PC-9 (cell line): ENCODE results near the gene TMEM132C.

ENCODE experiments used
- EZH2 ChIP-seq: fragments of 200-600 bp; sonication (generic); IDR thresholded peaks from 2 replicates; pipeline ENCODE4 v1.8.0; 2017; ENCODE audit warnings: antibody characterized with exemption, low read depth
- TF ChIP-seq, protein P1 (sequence below): fragments of 200-600 bp; sonication (generic); conservative IDR thresholded peaks from 2 replicates; pipeline ENCODE4 v1.6.1; 2017; ENCODE audit warnings: mixed run types, antibody characterized with exemption, mild to moderate bottlenecking, moderate library complexity

DNA sequence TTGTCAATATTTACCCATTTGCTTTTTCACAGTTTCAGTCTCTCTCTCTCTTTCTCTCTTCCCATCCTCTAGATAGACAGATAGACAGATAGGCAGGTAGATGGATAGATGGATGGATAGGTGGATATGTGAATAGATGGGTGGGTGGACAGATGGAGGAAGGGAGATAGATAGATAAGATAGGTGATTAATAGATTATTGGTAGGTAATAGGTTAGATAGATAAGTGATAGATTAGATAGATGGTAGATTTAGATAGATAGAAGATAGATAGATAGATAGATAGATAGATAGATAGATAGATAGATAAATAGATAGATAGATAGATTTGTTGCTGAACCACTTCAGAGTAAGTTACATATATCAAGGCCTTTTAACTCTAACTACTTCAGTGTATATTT is 408.6 kb downstream of the TMEM132C start:
- TF ChIP-seq, protein P1, sequence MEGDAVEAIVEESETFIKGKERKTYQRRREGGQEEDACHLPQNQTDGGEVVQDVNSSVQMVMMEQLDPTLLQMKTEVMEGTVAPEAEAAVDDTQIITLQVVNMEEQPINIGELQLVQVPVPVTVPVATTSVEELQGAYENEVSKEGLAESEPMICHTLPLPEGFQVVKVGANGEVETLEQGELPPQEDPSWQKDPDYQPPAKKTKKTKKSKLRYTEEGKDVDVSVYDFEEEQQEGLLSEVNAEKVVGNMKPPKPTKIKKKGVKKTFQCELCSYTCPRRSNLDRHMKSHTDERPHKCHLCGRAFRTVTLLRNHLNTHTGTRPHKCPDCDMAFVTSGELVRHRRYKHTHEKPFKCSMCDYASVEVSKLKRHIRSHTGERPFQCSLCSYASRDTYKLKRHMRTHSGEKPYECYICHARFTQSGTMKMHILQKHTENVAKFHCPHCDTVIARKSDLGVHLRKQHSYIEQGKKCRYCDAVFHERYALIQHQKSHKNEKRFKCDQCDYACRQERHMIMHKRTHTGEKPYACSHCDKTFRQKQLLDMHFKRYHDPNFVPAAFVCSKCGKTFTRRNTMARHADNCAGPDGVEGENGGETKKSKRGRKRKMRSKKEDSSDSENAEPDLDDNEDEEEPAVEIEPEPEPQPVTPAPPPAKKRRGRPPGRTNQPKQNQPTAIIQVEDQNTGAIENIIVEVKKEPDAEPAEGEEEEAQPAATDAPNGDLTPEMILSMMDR = no peak
- TF ChIP-seq EZH2 = no peak
